HG03066 (cell line): ENCODE measurements around the gene ASB13.

Experiments
- ATAC-seq: cut with Tn5 transposase; IDR thresholded peaks from one replicate; pipeline ENCODE4 v1.9.1; 2021; ENCODE audit warnings: low read depth; ENCODE audit not compliant: unreplicated experiment

ASB13 gene

GRCh38 chr10:5670662-5671375 lies 4.4 kb upstream of the ASB13 start:
- no peak for ATAC-seq

DNA sequence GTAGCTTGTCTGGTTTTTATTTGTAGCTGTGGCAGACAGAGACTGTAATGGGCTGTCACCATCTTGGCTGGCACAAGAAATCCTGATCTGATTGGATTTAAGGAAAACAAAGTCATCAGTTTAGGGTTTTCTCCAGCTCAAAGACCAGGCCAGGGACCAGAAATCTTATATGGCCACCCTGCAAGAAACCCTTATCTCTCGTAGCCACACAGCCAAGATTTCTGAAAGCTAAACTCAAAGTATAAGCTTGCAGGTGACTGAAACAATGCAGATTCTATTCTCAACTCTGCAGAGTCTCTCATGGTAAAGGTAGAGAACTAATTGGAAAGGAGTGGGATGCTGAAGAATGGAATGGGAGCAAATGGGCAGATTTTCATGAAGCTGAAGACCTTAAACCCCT lies 3.2 kb upstream of the ASB13 start:
- ATAC-seq, result no peak

DNA sequence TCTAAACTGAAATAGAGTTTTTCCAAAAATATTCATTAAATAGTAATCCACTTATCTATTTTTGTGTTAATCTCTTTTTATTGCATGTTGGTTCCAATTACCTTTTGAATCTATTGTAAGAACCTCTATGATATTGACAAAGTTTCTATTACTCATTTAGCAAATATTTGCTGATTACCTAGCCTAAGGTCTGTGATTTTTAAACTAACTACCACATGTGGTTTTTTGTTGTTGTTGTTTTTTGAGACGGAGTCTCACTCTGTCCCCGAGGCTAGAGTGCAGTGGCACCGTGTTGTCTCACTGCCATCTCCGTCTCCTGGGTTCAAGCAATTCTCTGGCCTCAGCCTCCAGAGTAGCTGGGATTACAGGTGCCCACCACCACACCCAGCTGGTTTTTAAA lies 2.0 kb upstream of the ASB13 start:
- ATAC-seq, result no peak

DNA sequence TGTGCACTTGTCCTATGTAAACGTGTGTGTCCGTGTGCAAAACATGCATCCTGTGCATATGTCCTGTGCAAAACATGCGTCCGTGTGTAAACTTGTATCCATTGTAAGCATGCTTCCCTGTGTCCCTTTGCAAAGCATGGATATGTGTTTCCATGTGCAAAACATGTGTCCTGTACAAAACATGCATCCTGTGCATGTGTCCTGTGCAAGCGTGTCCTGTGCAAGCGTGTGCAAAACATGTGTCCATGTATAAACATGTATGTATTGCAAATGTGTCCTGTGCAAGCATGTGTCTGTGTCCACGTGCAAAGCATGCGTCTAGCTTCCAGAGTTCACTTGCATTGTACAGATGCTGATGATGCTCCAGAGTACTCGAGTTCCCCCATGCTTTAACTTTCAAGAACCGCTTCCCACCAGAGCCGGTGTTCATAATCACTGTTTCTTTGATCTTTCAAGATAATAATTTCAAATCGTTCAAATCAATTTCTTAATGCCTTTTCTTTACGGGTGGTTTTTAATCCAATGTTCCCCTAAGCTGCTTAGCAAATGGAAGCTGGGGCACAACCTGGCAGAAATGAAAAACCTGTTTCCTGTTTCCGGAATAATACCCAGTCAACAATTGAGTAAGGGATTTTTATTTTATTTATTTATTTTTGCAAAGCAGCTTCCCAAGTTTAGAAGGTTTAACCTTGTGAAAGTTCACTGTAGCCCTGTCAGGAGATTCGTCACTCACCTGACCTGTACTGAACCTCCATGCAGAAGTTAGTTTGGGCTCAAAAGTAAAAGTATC lies 641 bp upstream of the ASB13 start:
- ATAC-seq, result peak; percentile 27

DNA sequence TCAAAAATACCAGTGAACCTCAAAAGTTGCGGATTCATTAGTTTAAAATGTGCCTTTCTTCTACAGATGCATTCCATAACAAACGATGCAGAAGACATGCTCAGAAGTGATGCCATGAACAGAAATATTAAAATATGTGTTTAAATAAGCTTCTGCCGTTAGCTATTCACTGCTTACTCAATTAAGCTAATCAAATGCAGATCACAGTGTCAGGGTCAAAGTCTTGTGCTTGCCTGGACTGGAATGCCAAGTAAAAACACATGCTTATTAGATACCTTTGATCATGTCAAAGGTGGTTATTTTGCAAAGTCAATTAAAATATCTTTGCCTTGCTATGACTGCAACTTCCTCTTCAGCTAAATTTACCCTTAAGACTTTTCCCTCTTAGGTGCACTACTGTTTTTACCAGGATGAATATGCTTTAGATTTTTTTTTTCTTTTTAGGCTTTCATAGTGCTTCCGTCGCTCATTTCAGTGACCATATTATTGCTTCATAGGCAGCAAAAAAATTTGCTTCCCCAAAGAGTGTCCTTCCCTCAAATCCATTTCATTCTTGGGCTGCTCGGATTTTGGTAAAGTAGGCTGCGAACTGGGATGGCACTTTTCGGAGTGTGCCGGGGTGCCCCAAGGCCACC lies 905 bp downstream of the ASB13 start:
- no peak for ATAC-seq

- ATAC-seq, result no peak
These were observed 2.5 kb downstream of the ASB13 start for GRCh38 chr10:5663692-5664427.

GRCh38 chr10:5662708-5663579 lies 3.5 kb downstream of the ASB13 start:
- ATAC-seq, result no peak

GRCh38 chr10:5661043-5661442 lies 5.4 kb downstream of the ASB13 start:
- no peak for ATAC-seq

GRCh38 chr10:5659702-5660528 lies 6.5 kb downstream of the ASB13 start:
- no peak for ATAC-seq

DNA sequence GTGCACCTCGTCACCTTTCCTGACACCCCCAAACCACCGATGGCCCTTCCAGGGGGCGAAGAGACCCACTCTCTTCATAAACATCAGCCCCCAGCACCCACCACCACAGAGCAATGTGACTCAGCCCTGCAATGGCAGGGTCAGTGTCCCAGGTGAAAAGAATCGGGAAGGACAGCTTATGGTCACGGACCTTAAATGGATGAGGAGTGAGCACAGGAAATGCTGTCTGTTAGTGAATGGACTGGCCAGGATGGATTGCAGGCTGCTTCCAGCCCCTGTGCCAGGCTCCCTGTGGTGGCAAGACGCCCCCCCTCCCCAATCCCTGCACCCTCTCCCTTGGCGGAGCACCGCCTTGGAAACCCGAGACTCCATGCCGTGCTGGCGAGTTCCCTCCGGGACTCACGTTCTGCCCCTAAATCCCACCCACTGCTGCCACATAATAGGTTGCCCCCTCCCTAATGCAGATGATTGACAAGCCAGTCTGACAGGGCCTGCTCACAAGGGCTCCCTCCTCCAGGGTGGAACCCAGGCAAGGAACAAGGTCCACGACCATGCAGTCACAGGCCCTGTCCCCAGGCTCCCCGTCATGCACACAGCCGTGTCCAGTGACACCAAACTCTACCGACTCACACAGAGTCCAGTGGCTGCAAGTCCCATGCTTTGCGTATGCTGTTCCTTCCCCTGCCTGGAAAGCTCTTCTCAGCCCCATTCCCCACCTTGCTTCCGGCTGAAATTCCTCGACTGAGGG lies 7.3 kb downstream of the ASB13 start:
- no peak for ATAC-seq

DNA sequence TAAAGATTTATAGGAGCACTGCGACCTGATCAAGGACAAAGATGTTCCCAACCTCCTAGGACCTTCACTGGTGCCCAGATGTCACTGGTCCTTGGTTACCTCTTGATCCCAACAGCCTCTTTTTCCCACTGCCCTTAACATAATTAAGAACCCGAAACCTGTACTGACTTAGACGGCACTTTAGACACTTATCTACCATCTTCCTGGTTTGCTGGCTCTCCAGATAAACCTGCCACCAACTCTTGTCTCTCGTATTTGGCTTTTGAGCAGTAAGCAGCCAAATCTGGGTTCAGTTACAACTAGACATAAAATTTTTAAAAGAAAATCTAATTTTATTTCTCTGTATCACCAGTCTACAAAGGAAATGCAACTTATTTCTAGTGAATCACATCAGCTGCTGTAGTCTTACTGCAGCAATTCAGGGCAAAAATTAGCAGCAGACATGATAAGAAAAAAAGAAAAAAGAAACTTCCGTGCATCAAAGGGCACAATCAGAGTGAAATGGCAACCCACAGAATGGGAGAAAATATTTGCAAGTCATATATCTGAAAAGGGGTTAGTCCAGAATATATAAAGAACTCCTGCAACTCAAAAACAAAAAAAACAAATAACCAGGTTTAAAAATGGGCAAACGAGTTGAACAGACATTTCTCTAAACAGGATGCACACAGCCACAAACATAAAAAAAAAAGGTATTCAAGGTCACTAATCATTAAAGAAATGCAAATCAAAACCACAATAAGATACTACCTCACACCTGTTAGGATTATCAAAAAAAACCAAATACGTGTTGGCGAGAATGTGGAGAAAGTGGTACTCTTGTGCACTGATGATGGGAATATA lies 9.4 kb downstream of the ASB13 start:
- ATAC-seq, result no peak

- no peak for ATAC-seq
These were observed 11.3 kb downstream of the ASB13 start for GRCh38 chr10:5655121-5655520.

- no peak for ATAC-seq
These were observed 12.1 kb downstream of the ASB13 start for GRCh38 chr10:5654218-5654755.

GRCh38 chr10:5652746-5653145 lies 13.6 kb downstream of the ASB13 start:
- no peak for ATAC-seq

DNA sequence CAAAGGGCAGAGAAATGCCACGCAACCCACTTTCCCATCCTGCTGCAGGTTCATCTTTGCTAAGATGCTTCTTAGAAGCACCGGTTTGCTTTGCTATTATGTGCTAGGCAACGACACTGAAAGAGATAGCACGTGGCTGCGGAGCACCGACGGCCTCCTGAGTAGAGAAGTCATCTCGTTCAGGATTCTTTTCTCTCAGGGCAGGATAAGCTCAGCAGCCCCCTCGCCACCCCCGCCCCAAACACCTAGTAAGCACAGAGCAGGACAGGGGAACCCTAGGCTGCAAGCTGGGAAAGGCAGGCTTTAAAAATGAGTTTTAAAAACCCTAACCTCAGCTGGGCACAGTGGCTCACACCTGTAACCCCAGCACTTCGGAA lies 15.0 kb downstream of the ASB13 start:
- no peak for ATAC-seq

DNA sequence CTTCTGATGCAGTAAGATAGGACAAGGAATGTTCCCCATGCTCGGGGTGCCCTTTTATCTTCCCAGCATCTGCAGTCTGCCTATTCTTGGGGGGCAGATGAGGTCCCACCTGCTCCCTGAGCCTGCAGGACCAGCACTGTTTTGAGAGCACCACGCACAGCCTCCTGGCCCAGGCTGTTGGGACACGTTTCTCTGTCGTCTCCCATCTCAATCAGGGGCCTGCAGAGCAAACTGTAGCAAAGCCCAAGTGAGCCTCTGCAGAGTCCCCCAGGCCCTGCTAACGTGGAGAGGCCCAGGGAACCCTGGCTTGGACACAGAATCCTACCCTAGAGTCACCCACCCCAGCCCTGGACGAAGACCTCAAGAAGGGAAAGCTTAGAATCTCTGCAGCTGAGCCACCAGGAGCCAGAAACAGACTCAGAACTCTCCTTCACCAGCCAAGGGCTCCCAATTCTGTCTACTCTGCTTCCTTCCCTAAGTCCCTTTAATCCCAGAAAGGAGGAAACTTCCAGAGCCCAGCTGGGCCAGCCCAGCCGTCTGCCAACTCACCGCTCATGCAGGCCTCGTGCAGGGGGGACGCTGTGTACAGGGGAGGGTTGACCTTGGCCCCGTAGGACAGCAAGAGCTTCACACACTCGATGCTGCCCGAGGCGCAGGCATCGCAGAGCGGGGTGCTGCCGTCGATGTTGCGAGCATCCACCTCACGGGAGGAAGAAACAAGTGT lies 15.6 kb downstream of the ASB13 start:
- ATAC-seq, result no peak

DNA sequence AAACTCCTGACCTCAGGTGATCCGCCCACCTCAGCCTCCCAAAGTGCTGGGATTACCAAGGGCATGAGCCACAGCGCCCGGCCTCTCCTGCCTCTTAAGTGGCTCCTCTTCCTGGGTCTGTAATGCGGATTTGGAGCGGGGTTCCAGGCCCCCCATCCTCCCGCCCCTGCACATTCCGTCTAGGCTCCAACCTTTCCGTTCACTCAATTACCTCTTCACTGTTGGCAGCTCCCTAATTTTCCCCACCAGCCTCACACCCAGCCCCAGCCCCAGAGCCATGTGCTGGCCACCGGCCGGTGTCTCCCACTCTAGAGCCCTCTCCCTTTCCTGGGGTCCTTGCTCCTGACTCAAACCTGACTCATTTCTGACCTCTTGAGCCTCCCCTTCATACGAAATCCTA lies 16.6 kb downstream of the ASB13 start:
- no peak for ATAC-seq
